ENCODE results near the gene ADGRD1. TPM values are rescaled to one million over a fixed set of nuclear protein-coding genes. Genes with fewer than 3 reads are reported as not detected.

The ADGRD1 gene
- total RNA-seq, 1 donor from 2014 or later, result 0.26 TPM

GRCh38 chr12:131151558-131152345 is 198.0 kb downstream of the ADGRD1 start:
- DNase-seq (ENCODE audit: low read depth in 2 of 2), result no peak

- DNase-seq (ENCODE audit: low read depth in 2 of 2), result no peak
These were observed 198.9 kb downstream of the ADGRD1 start for GRCh38 chr12:131152587-131152986.

- no peak for DNase-seq (ENCODE audit: low read depth in 2 of 2)
These were observed 199.3 kb downstream of the ADGRD1 start for GRCh38 chr12:131153016-131153415.

GRCh38 chr12:131153956-131154355 is 200.2 kb downstream of the ADGRD1 start:
- DNase-seq (ENCODE audit: low read depth in 2 of 2), result no peak

- no peak for DNase-seq (ENCODE audit: low read depth in 2 of 2)
These were observed 201.4 kb downstream of the ADGRD1 start for GRCh38 chr12:131155131-131155530.

- DNase-seq (ENCODE audit: low read depth in 2 of 2), result no peak
These were observed 204.0 kb downstream of the ADGRD1 start for GRCh38 chr12:131157743-131158142.

- no peak for DNase-seq (ENCODE audit: low read depth in 2 of 2)
These were observed 206.0 kb downstream of the ADGRD1 start for GRCh38 chr12:131159660-131160059.

- DNase-seq (ENCODE audit: low read depth in 2 of 2), result no peak
These were observed 208.4 kb downstream of the ADGRD1 start for GRCh38 chr12:131162113-131162512.

GRCh38 chr12:131163189-131163738 is 209.6 kb downstream of the ADGRD1 start:
- DNase-seq (ENCODE audit: low read depth in 2 of 2), result no peak

GRCh38 chr12:131164096-131164872 is 210.6 kb downstream of the ADGRD1 start:
- no peak for DNase-seq (ENCODE audit: low read depth in 2 of 2)

GRCh38 chr12:131166717-131167116 is 213.0 kb downstream of the ADGRD1 start:
- DNase-seq (ENCODE audit: low read depth in 2 of 2), result no peak

- peak in 1 of 2 donors; percentile 23 for DNase-seq (ENCODE audit: low read depth in 2 of 2)
These were observed 213.6 kb downstream of the ADGRD1 start for GRCh38 chr12:131167334-131167733.

GRCh38 chr12:131171029-131171428 is 217.3 kb downstream of the ADGRD1 start:
- DNase-seq (ENCODE audit: low read depth in 2 of 2), result no peak

- DNase-seq (ENCODE audit: low read depth in 2 of 2), result no peak
These were observed 221.2 kb downstream of the ADGRD1 start for GRCh38 chr12:131174901-131175300.

GRCh38 chr12:131176266-131176665 is 222.6 kb downstream of the ADGRD1 start:
- DNase-seq (ENCODE audit: low read depth in 2 of 2), result no peak

GRCh38 chr12:131176926-131177325 is 223.2 kb downstream of the ADGRD1 start:
- DNase-seq (ENCODE audit: low read depth in 2 of 2), result no peak

GRCh38 chr12:131177599-131177998 is 223.9 kb downstream of the ADGRD1 start:
- no peak for DNase-seq (ENCODE audit: low read depth in 2 of 2)

GRCh38 chr12:131187602-131188001 is 233.9 kb downstream of the ADGRD1 start:
- no peak for DNase-seq (ENCODE audit: low read depth in 2 of 2)

GRCh38 chr12:131188131-131189050 is 234.7 kb downstream of the ADGRD1 start:
- no peak for DNase-seq (ENCODE audit: low read depth in 2 of 2)

GRCh38 chr12:131189781-131190180 is 236.1 kb downstream of the ADGRD1 start:
- DNase-seq (ENCODE audit: low read depth in 2 of 2), result no peak

- no peak for DNase-seq (ENCODE audit: low read depth in 2 of 2)
These were observed 237.3 kb downstream of the ADGRD1 start for GRCh38 chr12:131190965-131191364.
